Prostate gland (tissue), 2 donors: ENCODE results near the gene RARB.

ENCODE experiments used
- CTCF ChIP-seq, 4 experiments: fragments of 200-600 bp in 2 of 4; fragments of 450-650 bp in 2 of 4; sonication (generic) in 2 of 4; IDR thresholded peaks; 1 replicate in 3 of 4; 2 replicates in 1 of 4; pipeline ENCODE4 v1.5.1; 2016 to 2019; ENCODE audit warnings: antibody characterized with exemption in 4 of 4, mild to moderate bottlenecking in 2 of 4, moderate library complexity in 2 of 4
- POLR2A ChIP-seq: fragments of 450-650 bp; IDR thresholded peaks from one replicate; pipeline ENCODE4 v1.6.1; 2016; ENCODE audit warnings: antibody characterized with exemption, mild to moderate bottlenecking

GRCh38 chr3:25619382-25619781 is 191.3 kb downstream of the RARB start:
- TF ChIP-seq CTCF (IDR thresholded peaks at IDR 0.05) (no peak), POLR2A (no peak)
